ENCODE results near the gene CDH8. TPM values are rescaled to one million over a fixed set of nuclear protein-coding genes. Genes with fewer than 3 reads are reported as not detected.

CDH8 gene
- total and polyA plus RNA-seq, 9 donors, result 0.42 to 2.9 (median 1.5) TPM

GRCh38 chr16:61897657-61898056 lies 138.6 kb downstream of the CDH8 start:
- no peak for TF ChIP-seq POLR2A (IDR thresholded peaks at IDR 0.05)
- no peak for TF ChIP-seq CTCF (IDR thresholded peaks at IDR 0.05)
- no peak for TF ChIP-seq EP300 (IDR thresholded peaks at IDR 0.05)
- no peaks in the 10 kb centered on the region for H3K9me3 ChIP-seq
- no peak overlapping the region for H3K4me3 ChIP-seq
- 55 to 79% (median 76%) methylated on average over 3 of the region's 3 CpGs for WGBS, 3 donors
- no peaks in the 10 kb centered on the region for H3K36me3 ChIP-seq
- intact Hi-C loops (cut with DNase I), result no loop called here
- H3K4me1 ChIP-seq (ENCODE audit: insufficient read depth), result no peaks in the 10 kb centered on the region
- H3K27me3 ChIP-seq, result no peaks in the 10 kb centered on the region
- no peak overlapping the region for H3K27ac ChIP-seq
- DNase-seq, result no peak

GRCh38 chr16:61892531-61892930 lies 143.7 kb downstream of the CDH8 start:
- no peak for TF ChIP-seq POLR2A (IDR thresholded peaks at IDR 0.05)
- no peak for TF ChIP-seq EP300 (IDR thresholded peaks at IDR 0.05)
- no peak for TF ChIP-seq CTCF (IDR thresholded peaks at IDR 0.05)
- intact Hi-C loops (cut with DNase I), result no loop called here
- no peaks in the 10 kb centered on the region for H3K36me3 ChIP-seq
- H3K27me3 ChIP-seq, result no peaks in the 10 kb centered on the region
- WGBS, 3 donors, result 75 to 84% (median 75%) methylated on average over 2 of the region's 2 CpGs
- H3K9me3 ChIP-seq, result no peaks in the 10 kb centered on the region
- no peaks in the 10 kb centered on the region for H3K4me1 ChIP-seq (ENCODE audit: insufficient read depth)
- no peak overlapping the region for H3K4me3 ChIP-seq
- no peak for DNase-seq
- H3K27ac ChIP-seq, result no peak overlapping the region

GRCh38 chr16:61891460-61891859 lies 144.8 kb downstream of the CDH8 start:
- Histone ChIP-seq H3K36me3 (no peaks in the 10 kb centered on the region), H3K27ac (no peak overlapping the region), H3K27me3 (no peaks in the 10 kb centered on the region), H3K9me3 (no peaks in the 10 kb centered on the region), H3K4me3 (no peak overlapping the region), H3K4me1 (ENCODE audit: insufficient read depth) (no peaks in the 10 kb centered on the region)
- 71 to 79% (median 78%) methylated on average over 3 of the region's 3 CpGs for WGBS, 3 donors
- TF ChIP-seq EP300 (IDR thresholded peaks at IDR 0.05), result no peak
- TF ChIP-seq CTCF (IDR thresholded peaks at IDR 0.05), result no peak
- no peak for TF ChIP-seq POLR2A (IDR thresholded peaks at IDR 0.05)
- DNase-seq, result no peak
- intact Hi-C loops (cut with DNase I), result no loop called here

GRCh38 chr16:61890386-61890785 lies 145.9 kb downstream of the CDH8 start:
- no peak for DNase-seq
- H3K9me3 ChIP-seq, result no peaks in the 10 kb centered on the region
- H3K27ac ChIP-seq, result no peak overlapping the region
- H3K36me3 ChIP-seq, result no peaks in the 10 kb centered on the region
- 92 to 98% (median 94%) methylated on average over 2 of the region's 2 CpGs for WGBS, 3 donors
- TF ChIP-seq EP300 (IDR thresholded peaks at IDR 0.05), result no peak
- TF ChIP-seq POLR2A (IDR thresholded peaks at IDR 0.05), result no peak
- no peak for TF ChIP-seq CTCF (IDR thresholded peaks at IDR 0.05)
- no peaks in the 10 kb centered on the region for H3K27me3 ChIP-seq
- H3K4me1 ChIP-seq (ENCODE audit: insufficient read depth), result no peaks in the 10 kb centered on the region
- intact Hi-C loops (cut with DNase I), result no loop called here
- no peak overlapping the region for H3K4me3 ChIP-seq

- H3K9me3 ChIP-seq, result no peaks in the 10 kb centered on the region
- WGBS, 3 donors, result 75 to 78% (median 77%) methylated on average over 4 of the region's 4 CpGs
- no peaks in the 10 kb centered on the region for H3K36me3 ChIP-seq
- no peak for DNase-seq
- no peak overlapping the region for H3K4me3 ChIP-seq
- H3K27me3 ChIP-seq, result no peaks in the 10 kb centered on the region
- intact Hi-C loops (cut with DNase I), result no loop called here
- no peak overlapping the region for H3K27ac ChIP-seq
- TF ChIP-seq POLR2A (IDR thresholded peaks at IDR 0.05) (no peak), EP300 (IDR thresholded peaks at IDR 0.05) (no peak), CTCF (IDR thresholded peaks at IDR 0.05) (no peak)
- H3K4me1 ChIP-seq (ENCODE audit: insufficient read depth), result no peaks in the 10 kb centered on the region
Observed at GRCh38 chr16:61887903-61888302, 148.3 kb downstream of the CDH8 start.
